ENCODE data around the gene SNPH.

SNPH gene

GRCh38 chr20:1295276-1295930 is 29.3 kb downstream of the SNPH start:
- Mint-ChIP-seq H3K27ac (no peak overlapping the region), H3K4me1 (peaks cover 63% of the 10 kb centered on the region), H3K4me3 (no peak overlapping the region), H3K9me3 (no peaks in the 10 kb centered on the region), H3K36me3 (peaks cover 5% of the 10 kb centered on the region), H3K27me3 (no peaks in the 10 kb centered on the region)

- H3K27me3 Mint-ChIP-seq = no peaks in the 10 kb centered on the region
- peaks cover 63% of the 10 kb centered on the region for H3K4me1 Mint-ChIP-seq
- no peak overlapping the region for H3K27ac Mint-ChIP-seq
- no peaks in the 10 kb centered on the region for H3K9me3 Mint-ChIP-seq
- H3K4me3 Mint-ChIP-seq = no peak overlapping the region
- H3K36me3 Mint-ChIP-seq = peaks cover 5% of the 10 kb centered on the region
Observed at GRCh38 chr20:1296117-1296610, 30.1 kb downstream of the SNPH start.

GRCh38 chr20:1296922-1297321 is 30.8 kb downstream of the SNPH start:
- peaks cover 5% of the 10 kb centered on the region for H3K36me3 Mint-ChIP-seq
- no peaks in the 10 kb centered on the region for H3K9me3 Mint-ChIP-seq
- no peak overlapping the region for H3K4me3 Mint-ChIP-seq
- H3K27me3 Mint-ChIP-seq = no peaks in the 10 kb centered on the region
- peaks cover 58% of the 10 kb centered on the region for H3K4me1 Mint-ChIP-seq
- no peak overlapping the region for H3K27ac Mint-ChIP-seq

GRCh38 chr20:1297486-1297885 is 31.4 kb downstream of the SNPH start:
- Mint-ChIP-seq H3K36me3 (peaks cover 5% of the 10 kb centered on the region), H3K4me1 (peaks cover 53% of the 10 kb centered on the region), H3K4me3 (no peak overlapping the region), H3K27me3 (no peaks in the 10 kb centered on the region), H3K27ac (no peak overlapping the region), H3K9me3 (no peaks in the 10 kb centered on the region)

- Mint-ChIP-seq H3K9me3 (no peaks in the 10 kb centered on the region), H3K36me3 (peaks cover 2% of the 10 kb centered on the region), H3K4me3 (no peak overlapping the region), H3K27ac (no peak overlapping the region), H3K27me3 (no peaks in the 10 kb centered on the region), H3K4me1 (peaks cover 46% of the 10 kb centered on the region)
Observed at GRCh38 chr20:1298166-1298565, 32.1 kb downstream of the SNPH start.

DNA sequence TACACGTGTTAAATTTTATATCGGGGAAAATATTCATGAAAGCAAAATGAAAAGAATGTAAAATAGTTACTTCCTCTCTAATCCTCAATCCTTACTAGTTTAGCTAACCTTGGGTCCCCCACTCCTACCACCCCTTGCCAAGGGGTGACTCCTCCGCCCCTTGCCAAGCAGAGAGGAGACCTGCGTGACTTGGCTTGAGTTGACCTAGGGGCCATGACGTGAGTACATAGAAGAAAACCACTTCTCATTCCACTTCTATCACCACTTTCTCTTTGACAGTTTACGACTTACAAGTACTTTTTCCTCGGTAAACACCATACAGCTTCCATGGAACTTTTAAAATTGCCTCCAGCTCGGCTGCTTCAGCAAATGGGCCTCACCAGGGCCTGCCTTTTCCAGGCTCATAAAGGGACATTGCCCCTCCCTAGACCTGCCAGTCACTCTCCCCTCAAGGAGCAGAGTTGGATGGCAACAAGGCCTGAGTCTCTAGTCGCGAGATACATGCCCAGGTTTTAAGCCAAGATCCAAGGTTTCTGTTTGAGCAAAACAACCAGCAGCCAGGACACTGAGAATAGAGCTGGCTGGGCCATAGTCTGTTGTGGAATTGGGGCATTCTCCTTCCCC is 32.9 kb downstream of the SNPH start:
- H3K36me3 Mint-ChIP-seq = peaks cover 2% of the 10 kb centered on the region
- no peak overlapping the region for H3K27ac Mint-ChIP-seq
- no peaks in the 10 kb centered on the region for H3K9me3 Mint-ChIP-seq
- no peak overlapping the region for H3K4me3 Mint-ChIP-seq
- no peaks in the 10 kb centered on the region for H3K27me3 Mint-ChIP-seq
- peaks cover 37% of the 10 kb centered on the region for H3K4me1 Mint-ChIP-seq

DNA sequence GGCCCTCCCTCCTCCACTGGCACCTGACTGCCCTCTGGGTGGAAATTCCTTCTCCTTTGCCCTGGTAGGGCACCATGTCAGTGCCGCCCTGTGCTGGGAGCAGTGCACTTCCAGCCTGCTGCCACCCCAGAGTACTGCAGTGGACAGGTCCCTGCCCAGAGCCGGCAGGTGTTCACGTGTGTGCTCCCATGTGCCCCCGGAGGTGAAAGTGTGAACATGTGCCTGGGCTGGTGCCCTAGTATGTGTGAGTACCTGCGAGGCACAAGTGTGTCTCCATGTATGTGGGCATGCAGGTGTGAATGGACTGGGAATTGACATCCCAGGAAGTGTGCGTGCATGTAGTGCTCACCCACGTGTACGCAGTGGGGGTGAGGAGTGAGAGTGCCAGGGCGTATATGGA is 33.4 kb downstream of the SNPH start:
- H3K27ac Mint-ChIP-seq = peak overlapping the region; percentile 89
- H3K4me1 Mint-ChIP-seq = peaks cover 37% of the 10 kb centered on the region
- H3K4me3 Mint-ChIP-seq = no peak overlapping the region
- H3K27me3 Mint-ChIP-seq = no peaks in the 10 kb centered on the region
- no peaks in the 10 kb centered on the region for H3K9me3 Mint-ChIP-seq
- H3K36me3 Mint-ChIP-seq = peaks cover 3% of the 10 kb centered on the region

- Mint-ChIP-seq H3K9me3 (no peaks in the 10 kb centered on the region), H3K4me3 (peak overlapping the region; percentile 59), H3K27ac (no peak overlapping the region), H3K4me1 (peaks cover 37% of the 10 kb centered on the region), H3K27me3 (no peaks in the 10 kb centered on the region), H3K36me3 (peaks cover 3% of the 10 kb centered on the region)
Observed at GRCh38 chr20:1300083-1300840, 34.2 kb downstream of the SNPH start.

- no peaks in the 10 kb centered on the region for H3K9me3 Mint-ChIP-seq
- peak overlapping the region; percentile 96 for H3K27ac Mint-ChIP-seq
- peak overlapping the region; percentile 59 for H3K4me3 Mint-ChIP-seq
Observed at GRCh38 chr20:1301031-1301529, 35.0 kb downstream of the SNPH start.

DNA sequence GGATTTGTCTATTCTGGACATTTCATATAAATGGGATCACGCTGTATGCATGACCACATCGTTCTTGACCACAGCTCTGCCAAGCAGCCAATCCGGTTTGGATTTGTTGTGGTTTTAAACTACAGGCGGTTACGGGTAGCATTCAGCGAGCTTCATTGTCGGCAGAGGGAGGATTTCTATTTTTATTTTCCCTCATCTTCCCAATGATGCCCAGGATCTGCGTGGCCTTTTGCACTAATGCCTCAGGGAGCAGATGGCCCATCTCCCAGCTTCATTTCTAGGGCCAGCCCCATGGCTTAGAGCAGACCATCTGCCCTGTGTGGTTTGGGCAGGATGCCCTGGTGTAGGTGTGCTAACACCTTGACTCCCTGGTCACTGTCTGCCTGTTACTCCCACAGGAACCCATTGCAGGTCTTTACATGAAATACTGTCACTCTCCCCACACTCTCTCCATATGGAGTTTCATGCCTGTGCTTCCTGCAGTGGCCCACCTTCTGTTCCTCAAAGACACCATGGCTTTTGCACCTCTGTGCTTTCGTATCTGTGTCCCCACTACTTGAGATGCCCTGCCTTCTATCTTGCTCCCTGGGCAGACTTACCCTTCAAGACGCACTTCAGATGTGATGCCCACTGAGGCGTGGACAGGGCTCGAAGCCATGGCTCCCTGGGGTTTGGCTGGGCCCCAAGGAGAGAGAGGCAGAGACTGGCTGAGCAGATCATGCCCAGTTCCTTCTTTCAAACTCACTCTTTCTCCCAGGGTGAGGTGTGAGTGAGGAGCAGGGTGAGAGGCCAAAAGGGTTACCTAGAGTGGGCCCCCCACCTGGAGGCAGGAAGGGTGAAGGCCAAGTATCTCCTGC is 36.8 kb downstream of the SNPH start:
- Mint-ChIP-seq H3K27me3 (no peaks in the 10 kb centered on the region), H3K36me3 (peaks cover 3% of the 10 kb centered on the region), H3K9me3 (no peaks in the 10 kb centered on the region), H3K4me1 (peaks cover 27% of the 10 kb centered on the region), H3K4me3 (no peak overlapping the region), H3K27ac (peak overlapping the region; percentile 19)

More at GRCh38 chr20:1301031-1301529, 35.0 kb downstream of the SNPH start:
- H3K4me1 Mint-ChIP-seq = peaks cover 37% of the 10 kb centered on the region
- H3K27me3 Mint-ChIP-seq = no peaks in the 10 kb centered on the region
- peaks cover 5% of the 10 kb centered on the region for H3K36me3 Mint-ChIP-seq

DNA sequence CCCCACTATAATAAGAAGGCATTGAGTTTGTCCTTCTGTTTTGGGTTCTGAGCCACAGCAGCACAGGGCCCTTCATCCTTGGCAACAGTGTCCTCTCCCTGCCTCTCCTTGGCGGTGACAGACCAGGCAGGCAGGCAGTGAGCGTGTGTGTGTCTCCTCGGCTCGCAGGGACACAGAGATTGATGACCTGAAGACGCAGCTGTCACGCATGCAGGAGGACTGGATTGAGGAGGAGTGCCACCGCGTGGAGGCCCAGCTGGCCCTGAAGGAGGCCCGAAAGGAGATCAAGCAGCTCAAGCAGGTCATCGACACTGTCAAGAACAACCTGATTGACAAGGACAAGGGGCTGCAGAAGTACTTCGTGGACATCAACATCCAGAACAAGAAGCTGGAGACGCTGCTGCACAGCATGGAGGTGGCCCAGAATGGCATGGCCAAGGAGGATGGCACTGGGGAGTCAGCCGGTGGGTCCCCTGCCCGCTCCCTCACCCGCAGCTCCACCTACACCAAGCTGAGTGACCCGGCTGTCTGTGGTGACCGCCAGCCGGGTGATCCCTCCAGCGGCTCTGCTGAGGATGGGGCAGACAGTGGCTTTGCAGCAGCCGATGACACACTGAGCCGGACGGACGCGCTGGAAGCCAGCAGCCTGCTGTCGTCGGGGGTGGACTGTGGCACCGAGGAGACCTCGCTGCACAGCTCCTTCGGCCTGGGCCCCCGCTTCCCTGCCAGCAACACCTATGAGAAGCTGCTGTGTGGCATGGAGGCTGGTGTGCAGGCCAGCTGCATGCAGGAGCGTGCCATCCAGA is 38.8 kb downstream of the SNPH start:
- no peak overlapping the region for H3K4me3 Mint-ChIP-seq
- no peaks in the 10 kb centered on the region for H3K9me3 Mint-ChIP-seq
- H3K4me1 Mint-ChIP-seq = peaks cover 15% of the 10 kb centered on the region
- peak overlapping the region; percentile 46 for H3K27ac Mint-ChIP-seq
- no peaks in the 10 kb centered on the region for H3K27me3 Mint-ChIP-seq
- peaks cover 3% of the 10 kb centered on the region for H3K36me3 Mint-ChIP-seq

- Mint-ChIP-seq H3K4me3 (no peak overlapping the region), H3K9me3 (no peaks in the 10 kb centered on the region), H3K36me3 (peaks cover 3% of the 10 kb centered on the region), H3K4me1 (peaks cover 7% of the 10 kb centered on the region), H3K27ac (no peak overlapping the region), H3K27me3 (no peaks in the 10 kb centered on the region)
Observed at GRCh38 chr20:1305712-1306111, 39.6 kb downstream of the SNPH start.

DNA sequence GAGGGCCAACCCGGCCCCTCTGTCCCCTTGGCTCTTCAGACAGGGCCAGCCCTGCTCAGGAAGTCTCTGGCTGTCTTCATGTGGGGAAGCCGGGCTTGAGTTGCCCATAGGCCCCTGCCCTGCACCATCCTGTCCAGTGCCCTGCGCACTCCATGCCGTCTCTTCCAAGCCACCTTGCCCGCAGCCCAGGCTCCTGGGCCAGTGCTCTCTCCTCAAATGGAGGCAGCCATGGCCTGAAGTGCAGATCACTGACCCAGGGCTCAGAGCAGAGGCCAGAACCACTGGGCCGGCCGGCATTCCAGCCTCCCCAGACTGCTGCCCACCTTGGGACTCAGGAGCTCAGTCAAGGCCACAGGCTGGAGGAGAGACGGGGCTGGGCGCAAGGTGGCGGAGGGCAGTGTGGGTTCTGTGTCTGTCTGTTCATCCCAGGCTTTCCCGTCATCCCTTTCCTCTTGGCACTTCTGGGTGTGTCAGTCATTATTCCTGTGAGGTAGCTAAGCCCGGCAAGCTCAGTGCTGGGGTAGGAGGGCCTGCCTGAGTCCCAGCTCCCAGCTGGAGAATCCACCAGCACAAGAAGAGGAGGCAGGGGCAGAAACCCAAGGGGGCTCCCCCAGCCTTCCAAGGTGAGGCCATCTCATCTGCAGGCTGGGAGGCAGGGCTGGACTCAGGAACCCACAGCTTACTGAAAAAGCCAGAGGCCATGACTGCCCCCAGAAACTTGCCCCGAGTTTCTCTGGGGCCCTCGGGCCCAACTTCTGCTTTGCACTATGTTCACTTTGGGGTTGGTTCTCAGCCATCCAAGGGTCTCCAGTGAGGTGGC is 40.4 kb downstream of the SNPH start:
- no peaks in the 10 kb centered on the region for H3K4me1 Mint-ChIP-seq

DNA sequence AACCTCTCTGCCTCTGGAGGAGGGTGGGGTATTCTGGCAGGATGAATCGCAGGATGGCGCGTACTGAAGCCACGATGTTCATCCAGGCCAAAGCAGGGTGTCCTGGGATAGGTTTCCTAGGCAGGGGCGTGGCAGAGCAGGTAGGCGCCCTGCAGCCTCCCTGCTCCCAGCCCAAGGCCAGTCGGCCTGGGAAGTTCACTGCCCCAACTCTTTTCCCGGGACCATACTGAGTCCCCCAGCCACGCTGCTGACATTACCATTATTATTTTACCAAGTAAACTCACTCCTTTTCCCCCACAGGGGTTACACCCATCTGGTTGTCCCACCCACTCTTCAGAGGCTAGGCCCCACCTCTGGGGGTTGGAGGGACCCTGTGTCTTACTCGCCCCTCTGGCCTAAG is 41.1 kb downstream of the SNPH start:
- no peaks in the 10 kb centered on the region for H3K27me3 Mint-ChIP-seq

More for the DNA sequence above, 40.4 kb downstream of the SNPH start:
- H3K4me3 Mint-ChIP-seq = no peak overlapping the region
- H3K27ac Mint-ChIP-seq = no peak overlapping the region
- H3K36me3 Mint-ChIP-seq = peaks cover 3% of the 10 kb centered on the region
- H3K9me3 Mint-ChIP-seq = no peaks in the 10 kb centered on the region
- no peaks in the 10 kb centered on the region for H3K27me3 Mint-ChIP-seq

More for the DNA sequence above, 41.1 kb downstream of the SNPH start:
- H3K36me3 Mint-ChIP-seq = peaks cover 3% of the 10 kb centered on the region
- no peak overlapping the region for H3K27ac Mint-ChIP-seq
- no peaks in the 10 kb centered on the region for H3K9me3 Mint-ChIP-seq
- no peaks in the 10 kb centered on the region for H3K4me1 Mint-ChIP-seq
- no peak overlapping the region for H3K4me3 Mint-ChIP-seq

All from activated naive CD4-positive, alpha-beta T cell treated with anti-CD3 and anti-CD28 coated beads, Interleukin-2, amount 50 U/mL, for 24 hours (primary cell).